Muscle layer of duodenum (tissue), 2 donors: ENCODE data around the gene CFAP73.

ENCODE experiments used
- H3K27ac ChIP-seq: one replicate; pipeline ENCODE4 v1.7.0; 2013; ENCODE audit warnings: mild to moderate bottlenecking, low read length
- H3K27me3 ChIP-seq: one replicate; pipeline ENCODE4 v1.7.0; 2013; ENCODE audit warnings: low read depth, mild to moderate bottlenecking, control low read depth, low read length
- H3K36me3 ChIP-seq, 2 donors: one replicate each; pipeline ENCODE4 v1.7.0; 2013; ENCODE audit warnings: low read length in 2 of 2, control low read depth in 1 of 2, mild to moderate bottlenecking in 1 of 2; ENCODE audit not compliant: insufficient read depth in 2 of 2, control insufficient read depth in 1 of 2
- H3K4me1 ChIP-seq, 2 donors: one replicate each; pipeline ENCODE4 v1.7.0; 2013; ENCODE audit warnings: low read length in 2 of 2, mild to moderate bottlenecking in 2 of 2, control low read depth in 1 of 2, moderate library complexity in 1 of 2; ENCODE audit not compliant: insufficient read depth in 2 of 2, control insufficient read depth in 1 of 2
- H3K4me3 ChIP-seq, 2 donors: one replicate each; pipeline ENCODE4 v1.7.0; 2013; ENCODE audit warnings: low read length in 2 of 2, low read depth in 1 of 2, mild to moderate bottlenecking in 1 of 2
- H3K9me3 ChIP-seq, 2 donors: one replicate each; pipeline ENCODE4 v1.7.0; 2013; ENCODE audit warnings: low read length in 2 of 2, control low read depth in 1 of 2, mild to moderate bottlenecking in 1 of 2; ENCODE audit not compliant: control insufficient read depth in 1 of 2
- donor health status: healthy.

The CFAP73 gene

GRCh38 chr12:113144806-113145205 is 4.7 kb upstream of the CFAP73 start:
- no peak overlapping the region for H3K4me3 ChIP-seq
- H3K36me3 ChIP-seq: no peaks in the 10 kb centered on the region
- no peaks in the 10 kb centered on the region for H3K27me3 ChIP-seq
- peaks cover 0 to 2% of the 10 kb centered on the region in 2 donors for H3K9me3 ChIP-seq
- H3K27ac ChIP-seq: no peak overlapping the region
- peaks cover 0 to 5% of the 10 kb centered on the region in 2 donors for H3K4me1 ChIP-seq

- Histone ChIP-seq H3K36me3 (no peaks in the 10 kb centered on the region), H3K4me1 (peaks cover 0 to 6% of the 10 kb centered on the region in 2 donors), H3K9me3 (peaks cover 0 to 2% of the 10 kb centered on the region in 2 donors), H3K4me3 (no peak overlapping the region), H3K27me3 (no peaks in the 10 kb centered on the region), H3K27ac (no peak overlapping the region)
These were observed 3.6 kb upstream of the CFAP73 start for GRCh38 chr12:113145720-113146551.

- no peak overlapping the region for H3K4me3 ChIP-seq
These were observed 2.5 kb upstream of the CFAP73 start for GRCh38 chr12:113146999-113147398.

GRCh38 chr12:113151655-113152054 is 2.1 kb downstream of the CFAP73 start:
- Histone ChIP-seq H3K9me3 (peaks cover 0 to 2% of the 10 kb centered on the region in 2 donors), H3K27me3 (peaks cover 23% of the 10 kb centered on the region), H3K27ac (no peak overlapping the region), H3K4me1 (peaks cover 6 to 26% of the 10 kb centered on the region in 2 donors), H3K36me3 (no peaks in the 10 kb centered on the region), H3K4me3 (no peak overlapping the region)

More at GRCh38 chr12:113146999-113147398, 2.5 kb upstream of the CFAP73 start:
- H3K4me1 ChIP-seq: peaks cover 0 to 6% of the 10 kb centered on the region in 2 donors
- H3K36me3 ChIP-seq: no peaks in the 10 kb centered on the region
- no peak overlapping the region for H3K27ac ChIP-seq
- H3K9me3 ChIP-seq: peaks cover 0 to 2% of the 10 kb centered on the region in 2 donors
- no peaks in the 10 kb centered on the region for H3K27me3 ChIP-seq

GRCh38 chr12:113152196-113152834 is 2.8 kb downstream of the CFAP73 start:
- peak overlapping the region; percentile 21 to 64 for H3K4me3 ChIP-seq
- H3K9me3 ChIP-seq: no peaks in the 10 kb centered on the region
- peaks cover 23% of the 10 kb centered on the region for H3K27me3 ChIP-seq
- peaks cover 0 to 2% of the 10 kb centered on the region in 2 donors for H3K36me3 ChIP-seq
- peaks cover 6 to 26% of the 10 kb centered on the region in 2 donors for H3K4me1 ChIP-seq
- no peak overlapping the region for H3K27ac ChIP-seq

- Histone ChIP-seq H3K4me1 (peaks cover 6 to 26% of the 10 kb centered on the region in 2 donors), H3K36me3 (peaks cover under 1 to 10% of the 10 kb centered on the region in 2 donors), H3K27me3 (peaks cover 23% of the 10 kb centered on the region), H3K4me3 (peak overlapping the region; percentile 21 to 64), H3K9me3 (no peaks in the 10 kb centered on the region), H3K27ac (no peak overlapping the region)
These were observed 3.6 kb downstream of the CFAP73 start for GRCh38 chr12:113152835-113153814.

- peaks cover 6 to 24% of the 10 kb centered on the region in 2 donors for H3K4me1 ChIP-seq
- no peaks in the 10 kb centered on the region for H3K9me3 ChIP-seq
- peaks cover 23% of the 10 kb centered on the region for H3K27me3 ChIP-seq
- H3K27ac ChIP-seq: no peak overlapping the region
- H3K4me3 ChIP-seq: peak overlapping the region in 1 of 2 donors; percentile 35
- H3K36me3 ChIP-seq: peaks cover 12 to 24% of the 10 kb centered on the region in 2 donors
These were observed 4.9 kb downstream of the CFAP73 start for GRCh38 chr12:113154351-113154973.

GRCh38 chr12:113155060-113155459 is 5.5 kb downstream of the CFAP73 start:
- Histone ChIP-seq H3K27ac (no peak overlapping the region), H3K4me1 (peaks cover 6 to 20% of the 10 kb centered on the region in 2 donors), H3K4me3 (no peak overlapping the region), H3K36me3 (peaks cover 15 to 30% of the 10 kb centered on the region in 2 donors), H3K9me3 (no peaks in the 10 kb centered on the region), H3K27me3 (peaks cover 23% of the 10 kb centered on the region)

GRCh38 chr12:113155646-113156045 is 6.1 kb downstream of the CFAP73 start:
- Histone ChIP-seq H3K4me3 (no peak overlapping the region), H3K27ac (no peak overlapping the region), H3K9me3 (no peaks in the 10 kb centered on the region), H3K36me3 (peaks cover 18 to 36% of the 10 kb centered on the region in 2 donors), H3K27me3 (peaks cover 23% of the 10 kb centered on the region), H3K4me1 (peaks cover 6 to 20% of the 10 kb centered on the region in 2 donors)

- H3K9me3 ChIP-seq: no peaks in the 10 kb centered on the region
- peaks cover 26 to 51% of the 10 kb centered on the region in 2 donors for H3K36me3 ChIP-seq
- H3K27me3 ChIP-seq: peaks cover 20% of the 10 kb centered on the region
- H3K4me3 ChIP-seq: no peak overlapping the region
- H3K27ac ChIP-seq: no peak overlapping the region
- peaks cover 6 to 25% of the 10 kb centered on the region in 2 donors for H3K4me1 ChIP-seq
These were observed 7.8 kb downstream of the CFAP73 start for GRCh38 chr12:113157218-113157859.
